Central memory CD4-positive, alpha-beta T cell (primary cell): ENCODE data around the gene RANBP9.

Source experiments
- DNase-seq: peaks from one replicate; pipeline ENCODE4 v3.0.0; 2022

The RANBP9 gene

GRCh38 chr6:13710552-13711323 is 897 bp downstream of the RANBP9 start:
- DNase-seq: peak; percentile 13

DNA sequence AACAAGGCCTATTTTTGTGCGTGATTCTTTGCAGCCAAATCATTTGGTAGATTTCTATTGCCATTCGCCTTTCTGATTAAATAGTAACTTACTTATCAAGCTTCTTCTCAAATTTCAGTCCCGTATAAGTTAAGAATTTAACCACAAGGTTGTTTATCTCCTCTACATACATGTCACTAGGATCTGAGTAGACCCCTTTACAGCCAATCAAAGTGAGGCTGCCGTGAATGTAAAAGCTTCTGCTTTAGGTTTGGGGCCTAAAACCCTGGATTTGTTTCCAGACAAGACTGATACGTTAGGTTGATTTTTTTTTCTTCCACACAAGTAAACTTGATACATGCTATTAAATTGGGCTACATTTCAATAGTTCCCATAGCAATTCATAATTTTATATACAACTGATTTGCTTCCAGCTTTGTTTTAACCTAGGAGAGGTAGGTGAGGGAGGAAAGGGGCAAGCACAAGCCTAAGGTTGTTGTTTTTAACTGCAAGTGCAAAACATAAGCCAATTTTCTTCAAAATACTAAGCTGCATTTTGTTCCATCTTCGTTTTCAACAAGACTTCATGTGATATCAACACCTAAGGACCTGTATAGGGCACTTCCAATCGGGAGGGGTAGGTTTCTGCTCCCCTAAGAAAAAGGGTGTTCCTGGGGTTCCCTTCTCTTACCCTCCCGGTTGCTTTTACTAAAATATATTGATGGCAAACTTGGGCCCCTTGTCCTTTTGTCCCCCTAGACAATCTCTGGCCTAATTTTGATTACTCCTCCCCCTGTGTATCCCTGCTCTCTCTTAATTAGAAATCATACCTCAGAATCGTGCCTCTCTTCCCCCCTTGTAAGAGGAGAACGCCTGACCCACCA is 1.7 kb downstream of the RANBP9 start:
- peak; percentile 34 for DNase-seq

GRCh38 chr6:13708736-13709135 is 2.9 kb downstream of the RANBP9 start:
- no peak for DNase-seq

DNA sequence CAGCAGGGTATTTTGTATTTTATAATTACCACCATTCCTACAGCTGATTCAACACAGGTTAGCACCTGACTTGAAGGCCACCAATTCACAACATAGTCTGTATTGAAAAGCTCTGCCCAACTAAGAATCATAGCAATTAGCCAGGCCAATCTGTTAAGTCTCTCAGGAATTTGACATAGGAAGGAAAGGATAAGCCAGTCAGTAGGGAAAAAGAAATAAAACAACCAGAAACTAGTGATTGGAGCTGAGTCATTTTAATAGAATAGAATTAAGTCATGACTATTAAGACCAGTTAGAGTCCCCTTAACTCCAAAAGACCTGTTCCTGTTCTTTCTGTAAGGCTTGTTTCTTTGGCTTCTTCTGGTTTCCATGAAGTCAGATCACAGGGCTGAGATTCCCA is 8.1 kb downstream of the RANBP9 start:
- DNase-seq: no peak

GRCh38 chr6:13702809-13703302 is 8.8 kb downstream of the RANBP9 start:
- DNase-seq: no peak

- DNase-seq: no peak
These were observed 11.4 kb downstream of the RANBP9 start for GRCh38 chr6:13700232-13700631.

DNA sequence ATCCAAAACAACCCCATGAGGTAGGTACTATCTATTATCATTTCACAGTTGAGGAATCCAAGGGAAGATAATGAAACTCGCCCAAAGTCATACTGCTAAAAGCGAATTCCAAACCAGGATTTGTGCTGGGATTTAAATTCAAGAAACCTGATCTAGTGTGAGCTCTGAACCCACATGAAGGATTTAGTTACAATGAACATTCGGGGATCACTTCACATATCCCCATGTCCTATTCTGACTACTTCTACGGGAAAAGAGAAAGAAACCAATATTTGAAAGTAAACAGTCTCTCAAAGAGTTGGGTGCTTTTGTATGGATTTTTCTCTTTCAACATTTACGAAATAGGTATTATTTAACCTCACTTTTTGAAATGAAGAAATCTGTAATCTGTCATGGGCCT is 12.9 kb downstream of the RANBP9 start:
- no peak for DNase-seq

DNA sequence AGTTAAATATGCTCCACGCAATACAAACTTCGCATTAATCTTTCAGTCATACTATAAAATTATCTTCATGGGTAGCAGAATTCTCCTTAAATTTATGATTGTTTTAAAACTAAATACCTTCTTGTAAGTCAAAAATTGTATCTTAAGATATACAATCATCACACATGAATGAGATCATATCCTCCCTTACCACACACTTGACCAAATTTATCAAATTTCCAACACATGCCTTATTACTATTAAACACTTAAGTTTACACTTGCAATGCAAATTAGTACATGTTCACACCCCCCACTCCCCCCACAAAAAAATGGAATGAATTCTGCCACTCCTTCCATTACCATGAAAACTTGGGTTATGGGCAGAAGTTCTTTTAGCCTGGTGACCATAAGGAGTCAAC is 13.8 kb downstream of the RANBP9 start:
- DNase-seq: no peak

GRCh38 chr6:13696226-13696625 is 15.4 kb downstream of the RANBP9 start:
- DNase-seq: no peak

- DNase-seq: peak; percentile 11
These were observed 16.4 kb downstream of the RANBP9 start for GRCh38 chr6:13695252-13695651.

- no peak for DNase-seq
These were observed 17.1 kb downstream of the RANBP9 start for GRCh38 chr6:13694562-13694961.

- no peak for DNase-seq
These were observed 22.0 kb downstream of the RANBP9 start for GRCh38 chr6:13689511-13690256.

GRCh38 chr6:13688692-13689196 is 22.9 kb downstream of the RANBP9 start:
- DNase-seq: no peak

DNA sequence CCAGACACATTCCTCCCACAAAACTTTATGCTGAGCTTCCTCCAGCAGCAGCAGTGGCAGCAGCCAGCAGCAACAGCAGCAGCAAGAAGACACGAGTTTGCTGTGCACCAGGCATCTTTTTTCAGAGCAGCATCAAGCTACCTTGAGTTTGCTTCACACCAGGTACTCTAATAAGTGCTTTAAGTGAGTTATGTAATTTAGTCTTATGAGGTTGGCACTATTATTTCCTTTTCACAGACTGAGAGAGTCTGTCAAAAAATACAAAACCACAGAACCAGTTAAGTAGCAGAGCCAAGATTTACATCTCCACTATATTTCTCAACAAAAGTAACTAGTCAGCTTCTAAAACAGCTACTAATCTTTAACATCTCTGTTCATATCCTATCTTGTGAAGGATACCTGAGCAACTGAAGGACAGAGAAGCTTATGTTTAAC is 23.7 kb downstream of the RANBP9 start:
- peak; percentile 51 for DNase-seq

DNA sequence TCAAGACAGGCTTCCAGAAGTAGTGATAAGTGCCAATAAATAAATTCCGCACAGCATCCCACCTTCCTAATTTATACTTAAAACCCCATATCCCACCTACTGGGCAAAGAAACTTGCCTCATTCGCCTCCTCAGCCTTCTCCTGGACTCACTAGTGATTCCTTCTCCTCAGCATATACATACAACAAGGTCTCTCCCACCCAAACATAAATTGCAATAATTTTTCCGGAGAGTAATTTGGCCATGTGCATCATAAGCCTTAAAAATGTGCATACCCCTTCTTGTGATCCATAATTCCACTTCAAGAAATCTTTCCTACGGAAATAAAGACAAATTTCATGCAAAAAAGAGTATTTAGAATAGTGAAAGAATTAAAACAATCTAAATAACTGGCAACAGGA is 26.8 kb downstream of the RANBP9 start:
- DNase-seq: no peak

- DNase-seq: no peak
These were observed 28.6 kb downstream of the RANBP9 start for GRCh38 chr6:13683038-13683437.

- no peak for DNase-seq
These were observed 29.3 kb downstream of the RANBP9 start for GRCh38 chr6:13682346-13682745.

DNA sequence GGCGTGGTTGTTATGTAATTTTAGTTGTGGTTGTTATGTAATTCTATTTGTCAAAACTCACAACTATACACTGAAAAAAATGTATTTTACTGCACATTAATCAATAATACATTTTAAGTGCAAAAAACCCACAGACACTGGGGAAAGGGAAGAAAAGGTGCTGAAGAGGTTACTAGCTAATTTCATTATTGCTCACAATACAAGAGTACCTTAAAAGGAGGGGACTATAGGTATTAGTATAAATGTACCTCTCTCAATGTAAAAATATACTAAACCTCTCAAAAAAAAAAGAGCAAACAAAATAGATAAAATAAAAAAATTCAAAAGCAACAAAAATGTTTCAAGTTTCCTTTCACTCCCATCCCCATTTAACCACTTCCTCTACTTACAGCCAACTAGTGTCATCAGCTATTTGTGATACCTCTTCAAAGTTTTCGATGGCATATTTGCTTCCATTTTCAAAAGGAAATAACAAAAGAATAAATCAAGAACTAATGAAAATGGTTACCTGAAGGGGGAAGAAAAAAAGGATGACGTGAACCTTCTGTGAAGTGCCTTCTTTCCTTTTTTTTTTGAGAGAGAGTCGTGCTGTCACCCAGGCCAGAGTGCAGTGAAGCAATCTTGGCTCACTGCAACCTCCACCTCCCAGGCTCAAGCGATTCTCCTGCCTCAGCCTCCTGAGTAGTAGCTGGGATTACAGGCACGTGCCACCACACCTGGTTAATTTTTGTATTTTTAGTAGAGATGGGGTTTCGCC is 30.2 kb downstream of the RANBP9 start:
- DNase-seq: peak; percentile 79

GRCh38 chr6:13680448-13680968 is 31.1 kb downstream of the RANBP9 start:
- DNase-seq: no peak

- no peak for DNase-seq
These were observed 31.6 kb downstream of the RANBP9 start for GRCh38 chr6:13679996-13680395.

GRCh38 chr6:13678255-13678983 is 33.2 kb downstream of the RANBP9 start:
- no peak for DNase-seq
